HG03521 (cell line): ENCODE data around the gene DEFB124.
"Not testable (repeated sequence)": the region's sequence is repeated elsewhere in the genome, so short reads cannot be mapped to it uniquely, and the experiment has no call there.

Source experiments
- ATAC-seq: cut with Tn5 transposase; IDR thresholded peaks from one replicate; pipeline ENCODE4 v1.9.1; 2021; ENCODE audit warnings: mild to moderate bottlenecking, moderate library complexity; ENCODE audit not compliant: unreplicated experiment

DEFB124 gene

GRCh38 chr20:31474758-31475427 lies at the start of gene DEFB124, which contains the start of gene REM1:
TSS of gene DEFB124 (minus strand) at chr20:31475127. CDS start at chr20:31473013, 2,114 bp downstream.
TSS of gene REM1 (plus strand) at chr20:31475288. CDS start at chr20:31476446, 1,158 bp downstream.
- ATAC-seq: no peak

- no peak for ATAC-seq
Measured at GRCh38 chr20:31523361-31524283, 48.7 kb upstream of the DEFB124 start.

- no peak for ATAC-seq
Measured at GRCh38 chr20:31522731-31523130, 47.8 kb upstream of the DEFB124 start.

- not testable (repeated sequence) for ATAC-seq
Measured at GRCh38 chr20:31521267-31521666, 46.3 kb upstream of the DEFB124 start.

- ATAC-seq: no peak
Measured at GRCh38 chr20:31517373-31517772, 42.4 kb upstream of the DEFB124 start.

GRCh38 chr20:31516651-31517050 lies 41.7 kb upstream of the DEFB124 start:
- no peak for ATAC-seq

- no peak for ATAC-seq
Measured at GRCh38 chr20:31516166-31516565, 41.2 kb upstream of the DEFB124 start.

GRCh38 chr20:31515775-31516107 lies 40.8 kb upstream of the DEFB124 start:
- no peak for ATAC-seq

GRCh38 chr20:31515072-31515774 lies 40.3 kb upstream of the DEFB124 start:
- no peak for ATAC-seq

- peak; percentile 82 for ATAC-seq
Measured at GRCh38 chr20:31514154-31515071, 39.5 kb upstream of the DEFB124 start, which contains the start of gene HM13. TSS of gene HM13 (plus strand) at chr20:31514442. CDS start at chr20:31514552, 110 bp downstream.

GRCh38 chr20:31508517-31509244 lies 33.8 kb upstream of the DEFB124 start:
- ATAC-seq: no peak

GRCh38 chr20:31505903-31506302 lies 31.0 kb upstream of the DEFB124 start:
- ATAC-seq: no peak

- ATAC-seq: peak; percentile 92
Measured at GRCh38 chr20:31502884-31503673, 28.2 kb upstream of the DEFB124 start.

- no peak for ATAC-seq
Measured at GRCh38 chr20:31500527-31500926, 25.6 kb upstream of the DEFB124 start.

- no peak for ATAC-seq
Measured at GRCh38 chr20:31497838-31498540, 23.1 kb upstream of the DEFB124 start.

- ATAC-seq: no peak
Measured at GRCh38 chr20:31496761-31497295, 21.9 kb upstream of the DEFB124 start.

GRCh38 chr20:31494131-31494530 lies 19.2 kb upstream of the DEFB124 start:
- ATAC-seq: no peak

GRCh38 chr20:31490752-31491151 lies 15.8 kb upstream of the DEFB124 start:
- ATAC-seq: no peak
